Suprapubic skin (tissue), 4 donors: ENCODE results near the gene ERGIC1.

Experiments
- EP300 ChIP-seq: sonication (generic); formaldehyde crosslinking; IDR thresholded peaks from one replicate; pipeline ENCODE4 v1.6.1; 2017; ENCODE audit warnings: antibody characterized with exemption
- POLR2AphosphoS5 ChIP-seq, 3 donors: sonication (generic); formaldehyde crosslinking; IDR thresholded peaks; one replicate each; pipeline ENCODE4 v1.6.1; 2017; ENCODE audit warnings: antibody characterized with exemption in 3 of 3
- TF ChIP-seq, protein P1 (sequence below), 2 donors: fragments of 200-600 bp in 1 of 2; fragments of 450-650 bp in 1 of 2; sonication (generic) in 1 of 2; IDR thresholded peaks; one replicate each; pipeline ENCODE4 v1.5.1; 2016 to 2019; ENCODE audit warnings: antibody characterized with exemption in 2 of 2, mild to moderate bottlenecking in 1 of 2, moderate library complexity in 1 of 2

DNA sequence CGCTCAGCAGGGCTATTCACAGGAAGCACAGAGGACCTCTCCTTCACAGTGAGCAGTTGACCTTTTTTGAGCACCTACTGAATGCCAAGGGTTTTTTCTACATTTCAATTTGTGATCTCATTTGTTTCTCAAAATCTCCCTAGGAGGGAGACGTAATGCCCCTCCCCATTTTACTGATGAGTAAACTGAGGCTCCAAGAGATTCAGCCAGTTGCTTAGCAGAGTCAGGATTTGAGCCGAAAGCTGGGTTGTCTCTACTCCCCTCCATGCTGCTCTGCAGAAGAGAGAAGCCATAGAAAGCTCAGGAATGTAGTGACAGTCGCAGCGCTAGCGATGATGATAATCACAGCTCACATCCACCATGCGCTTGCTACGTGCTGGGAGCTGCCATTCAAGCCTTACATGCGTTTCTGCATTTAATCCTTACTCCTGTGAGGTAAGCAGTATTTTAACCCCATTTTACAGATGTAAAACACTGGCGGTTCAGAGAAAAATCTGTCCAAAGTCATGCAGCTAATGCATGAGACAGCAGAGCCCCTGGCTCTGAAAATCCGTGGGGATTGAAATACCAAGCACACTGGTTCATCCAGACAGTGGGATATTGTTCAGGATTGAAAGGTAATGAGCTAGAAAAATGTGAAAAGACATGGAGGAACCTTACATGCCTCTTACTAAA lies 33.8 kb downstream of the ERGIC1 start:
- TF ChIP-seq, protein P1, sequence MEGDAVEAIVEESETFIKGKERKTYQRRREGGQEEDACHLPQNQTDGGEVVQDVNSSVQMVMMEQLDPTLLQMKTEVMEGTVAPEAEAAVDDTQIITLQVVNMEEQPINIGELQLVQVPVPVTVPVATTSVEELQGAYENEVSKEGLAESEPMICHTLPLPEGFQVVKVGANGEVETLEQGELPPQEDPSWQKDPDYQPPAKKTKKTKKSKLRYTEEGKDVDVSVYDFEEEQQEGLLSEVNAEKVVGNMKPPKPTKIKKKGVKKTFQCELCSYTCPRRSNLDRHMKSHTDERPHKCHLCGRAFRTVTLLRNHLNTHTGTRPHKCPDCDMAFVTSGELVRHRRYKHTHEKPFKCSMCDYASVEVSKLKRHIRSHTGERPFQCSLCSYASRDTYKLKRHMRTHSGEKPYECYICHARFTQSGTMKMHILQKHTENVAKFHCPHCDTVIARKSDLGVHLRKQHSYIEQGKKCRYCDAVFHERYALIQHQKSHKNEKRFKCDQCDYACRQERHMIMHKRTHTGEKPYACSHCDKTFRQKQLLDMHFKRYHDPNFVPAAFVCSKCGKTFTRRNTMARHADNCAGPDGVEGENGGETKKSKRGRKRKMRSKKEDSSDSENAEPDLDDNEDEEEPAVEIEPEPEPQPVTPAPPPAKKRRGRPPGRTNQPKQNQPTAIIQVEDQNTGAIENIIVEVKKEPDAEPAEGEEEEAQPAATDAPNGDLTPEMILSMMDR (IDR thresholded peaks at IDR 0.05) = no peak
- no peak for TF ChIP-seq POLR2AphosphoS5 (IDR thresholded peaks at IDR 0.05)
- TF ChIP-seq EP300 = no peak
